A375 (cell line): ENCODE measurements around the gene FNDC4. TPM values are rescaled to one million over a fixed set of nuclear protein-coding genes. Genes with fewer than 3 reads are reported as not detected.

Source experiments
- small RNA-seq: library from RNA; depleted of rRNA; stranded (forward); fragments of <200 nt; gene quantifications from one replicate; pipeline ENCODE3, GENCODE V24; 2014
- total RNA-seq: library from RNA; depleted of rRNA; stranded (reverse); fragments of >200 nt; shearing (Covaris generic); gene quantifications from 2 replicates; pipeline ENCODE4 v1.2.3, GENCODE V29; 2014; rRNA removed

Gene FNDC4, protein sequence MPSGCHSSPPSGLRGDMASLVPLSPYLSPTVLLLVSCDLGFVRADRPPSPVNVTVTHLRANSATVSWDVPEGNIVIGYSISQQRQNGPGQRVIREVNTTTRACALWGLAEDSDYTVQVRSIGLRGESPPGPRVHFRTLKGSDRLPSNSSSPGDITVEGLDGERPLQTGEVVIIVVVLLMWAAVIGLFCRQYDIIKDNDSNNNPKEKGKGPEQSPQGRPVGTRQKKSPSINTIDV
- 3.2 and 3.8 TPM in 2 replicates for total RNA-seq

DNA sequence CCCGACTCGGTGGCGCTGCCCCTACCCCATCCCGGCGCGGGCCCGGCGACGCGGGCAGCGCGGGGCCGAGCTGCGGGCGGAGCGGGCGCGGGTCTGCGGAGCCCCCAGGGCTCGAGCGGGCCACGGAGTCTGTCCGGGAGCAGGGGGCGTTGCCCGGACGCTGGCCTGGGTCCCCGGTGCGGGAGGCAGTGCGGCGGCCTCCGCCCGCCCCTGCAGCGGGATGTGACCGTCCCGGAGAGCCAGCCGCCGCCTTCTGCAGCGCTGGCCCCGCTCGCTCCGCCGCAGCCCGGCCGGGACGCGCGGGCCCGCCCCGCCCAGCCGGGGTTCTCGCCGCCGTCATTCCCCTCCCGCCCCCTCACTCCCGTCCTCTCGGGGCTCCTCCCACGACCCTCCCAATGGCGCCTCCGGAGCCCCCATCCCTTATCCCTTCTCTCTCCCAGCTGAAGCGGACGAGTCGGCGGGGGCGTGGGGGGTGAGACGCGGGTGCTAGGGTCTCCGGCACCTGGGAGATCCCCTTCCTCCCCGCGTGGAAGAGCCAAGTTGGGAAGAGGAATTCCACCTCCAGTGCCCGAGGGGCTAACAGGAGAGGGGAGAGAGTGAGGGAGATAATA is at the start of gene FNDC4:
Gene FNDC4 (minus strand): TSS at position 257 of the 611 bp plus-strand sequence. CDS start 521 bp downstream, outside the sequence.

DNA sequence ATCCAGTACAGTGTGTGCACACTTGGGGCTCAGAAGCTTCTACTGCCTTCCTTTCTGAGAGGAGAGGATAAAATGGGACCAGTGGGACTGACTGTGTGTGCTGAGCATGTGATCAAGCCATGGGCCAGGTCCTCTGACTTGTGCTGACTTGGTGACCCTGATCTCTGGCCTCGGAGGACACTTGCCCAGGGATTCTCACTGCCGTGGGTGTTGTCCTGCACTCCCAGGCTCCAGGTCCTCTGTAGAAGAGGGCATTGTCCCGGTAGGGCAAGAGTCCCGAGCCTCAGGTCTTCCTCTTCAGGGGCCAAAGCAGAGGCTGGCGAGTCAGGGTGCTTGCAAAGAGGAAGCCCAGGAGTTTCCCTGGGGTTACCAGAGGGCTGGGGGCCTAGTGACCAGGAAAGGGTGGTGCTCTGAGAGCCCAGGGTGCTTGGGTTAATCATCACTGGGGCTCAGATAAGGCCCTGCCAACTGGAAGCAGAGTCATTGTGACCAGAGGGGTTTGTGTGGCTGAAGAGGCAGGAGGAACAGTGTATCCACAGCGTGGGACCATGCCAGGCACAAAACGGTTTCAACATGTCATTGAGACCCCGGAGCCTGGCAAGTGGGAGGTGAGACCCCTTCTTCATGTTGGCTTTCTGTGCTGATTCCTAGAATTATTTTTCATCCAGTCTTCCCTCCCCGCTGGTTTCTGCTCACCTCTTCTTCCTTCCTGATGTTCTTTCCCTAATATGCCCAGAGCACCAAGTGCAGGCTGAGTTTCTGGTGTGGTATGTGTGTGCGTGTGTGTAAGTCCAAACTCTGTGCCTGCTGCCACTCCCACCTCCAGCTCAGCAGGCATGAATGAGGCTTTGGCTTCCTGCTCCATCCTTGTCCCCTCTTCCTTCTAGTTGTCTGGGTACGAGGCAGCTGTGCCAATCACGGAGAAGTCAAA is 1.6 kb upstream of the FNDC4 start, which contains the start of gene GCKR:
Gene GCKR (plus strand): TSS at position 483 of the 931 bp plus-strand sequence. CDS start 66 bp downstream, at position 549.

DNA sequence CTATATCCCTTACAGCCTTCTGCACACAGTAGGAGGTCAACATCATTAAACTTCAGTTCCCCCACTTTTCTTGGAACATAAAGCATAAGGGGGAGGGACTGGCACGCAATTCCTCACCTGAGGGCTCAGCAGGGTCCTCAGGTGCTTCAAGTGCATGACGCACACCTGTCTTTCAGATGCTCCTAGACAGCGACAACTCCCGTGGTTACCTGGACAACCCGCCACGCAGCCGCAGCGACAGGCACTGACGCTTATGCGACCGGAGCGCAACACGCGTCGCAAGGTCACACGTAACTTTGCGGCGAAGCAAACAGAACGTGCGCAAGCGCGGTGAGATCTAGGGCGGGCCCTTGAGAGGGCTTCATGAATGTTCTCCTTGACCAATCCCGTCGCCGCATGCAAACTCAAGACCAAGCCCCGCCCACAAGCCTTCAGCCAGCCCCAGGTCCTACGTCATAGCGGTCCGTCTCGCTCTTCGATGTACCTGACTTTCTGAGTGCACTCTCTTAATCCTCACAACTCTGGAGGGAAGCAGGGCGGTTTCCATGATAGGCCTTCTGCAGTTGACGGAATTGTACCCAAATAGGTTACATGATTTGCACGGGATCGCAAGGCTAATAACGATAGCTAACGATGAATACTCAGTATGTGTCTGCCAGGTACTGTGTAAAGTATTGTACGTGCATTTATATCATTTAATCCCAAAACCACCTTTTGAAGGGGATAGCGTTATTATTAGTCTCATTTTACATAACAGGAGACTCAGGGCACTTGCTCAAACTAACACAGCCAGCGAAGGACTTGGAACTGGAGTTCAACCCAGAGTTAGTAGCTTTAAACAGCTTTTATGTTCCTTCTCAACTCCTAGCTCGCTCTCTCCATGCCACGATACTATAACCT is 5.3 kb downstream of the FNDC4 start, which contains the start of gene IFT172:
Gene IFT172 (minus strand): TSS at position 246 of the 900 bp plus-strand sequence. CDS start 90 bp downstream, at position 156.

DNA sequence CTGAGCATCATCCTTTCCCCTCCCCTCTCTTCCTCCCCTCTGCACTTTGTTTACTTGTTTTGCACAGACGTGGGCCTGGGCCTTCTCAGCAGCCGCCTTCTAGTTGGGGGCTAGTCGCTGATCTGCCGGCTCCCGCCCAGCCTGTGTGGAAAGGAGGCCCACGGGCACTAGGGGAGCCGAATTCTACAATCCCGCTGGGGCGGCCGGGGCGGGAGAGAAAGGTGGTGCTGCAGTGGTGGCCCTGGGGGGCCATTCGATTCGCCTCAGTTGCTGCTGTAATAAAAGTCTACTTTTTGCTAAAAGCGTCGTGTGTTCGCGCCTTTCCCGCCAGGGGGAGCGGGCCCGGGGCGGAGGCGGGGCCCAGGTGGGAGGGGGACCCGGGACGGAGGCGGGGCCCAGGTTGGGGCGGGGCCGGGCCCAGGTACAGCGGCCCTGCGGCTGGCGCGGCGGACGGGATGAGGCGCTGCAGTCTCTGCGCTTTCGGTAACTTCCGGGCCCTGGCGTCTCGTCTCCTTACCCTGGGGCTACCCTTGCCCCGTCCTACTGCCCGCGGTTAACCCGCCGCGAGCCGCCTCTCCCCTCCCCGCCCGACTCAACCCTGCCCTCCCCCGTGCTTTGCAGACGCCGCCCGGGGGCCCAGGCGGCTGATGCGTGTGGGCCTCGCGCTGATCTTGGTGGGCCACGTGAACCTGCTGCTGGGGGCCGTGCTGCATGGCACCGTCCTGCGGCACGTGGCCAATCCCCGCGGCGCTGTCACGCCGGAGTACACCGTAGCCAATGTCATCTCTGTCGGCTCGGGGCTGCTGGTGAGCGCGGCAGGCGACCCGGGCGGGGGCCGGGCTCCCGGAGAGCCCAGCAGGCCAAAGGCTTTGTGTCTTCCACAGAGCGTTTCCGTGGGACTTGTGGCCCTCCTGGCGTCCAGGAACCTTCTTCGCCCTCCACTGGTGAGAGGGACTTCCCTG is 52.8 kb downstream of the FNDC4 start, which contains the start of gene KRTCAP3:
Gene KRTCAP3 (plus strand): TSS at position 424 of the 962 bp plus-strand sequence. CDS start 32 bp downstream, at position 456.

Small RNA genes within 50 kb of the gene (small RNA-seq; reads per million reads assigned to genes)
- gene RNU6-986P, result not detected

Other genes with a start within 250 kb of the FNDC4 start
- 0.66 and 1.2 TPM in 2 replicates for gene SLC30A3, start 232.2 kb downstream of the FNDC4 start, total RNA-seq
- not detected in 2 replicates for gene DNAJC5G, start 219.8 kb downstream of the FNDC4 start, total RNA-seq
- 0.05 TPM in 1 of 2 replicates, not detected in the other for gene TRIM54, start 212.8 kb downstream of the FNDC4 start, total RNA-seq
- 6.6 and 9.2 TPM in 2 replicates for gene UCN, start 186.8 kb downstream of the FNDC4 start, total RNA-seq
- 89.7 and 100 TPM in 2 replicates for gene MPV17, start 172.1 kb downstream of the FNDC4 start, total RNA-seq
- gene GTF3C2, start 138.4 kb downstream of the FNDC4 start, total RNA-seq, result 55.7 and 61.9 TPM in 2 replicates
- 33.2 and 38.4 TPM in 2 replicates for gene EIF2B4, start 124.9 kb downstream of the FNDC4 start, total RNA-seq
- 119 and 144 TPM in 2 replicates for gene SNX17, start 124.6 kb downstream of the FNDC4 start, total RNA-seq
- gene ZNF513, start 114.5 kb downstream of the FNDC4 start, total RNA-seq, result 22.8 and 24.3 TPM in 2 replicates
- 165 and 169 TPM in 2 replicates for gene PPM1G, start 85.6 kb downstream of the FNDC4 start, total RNA-seq
- 67.3 and 72.5 TPM in 2 replicates for gene NRBP1, start 66.6 kb downstream of the FNDC4 start, total RNA-seq
- 0.60 TPM in 1 of 2 replicates, not detected in the other for gene KRTCAP3, start 52.8 kb downstream of the FNDC4 start, total RNA-seq
- gene IFT172, start 5.5 kb downstream of the FNDC4 start, total RNA-seq, result 26.5 and 29.8 TPM in 2 replicates
- gene GCKR, start 1.6 kb upstream of the FNDC4 start, total RNA-seq, result not detected in 2 replicates
- gene ZNF512, start 87.8 kb upstream of the FNDC4 start, total RNA-seq, result 11.7 and 16.8 TPM in 2 replicates
- 1.8 and 3.5 TPM in 2 replicates for gene CCDC121, start 133.8 kb upstream of the FNDC4 start, total RNA-seq
- gene GPN1, start 133.8 kb upstream of the FNDC4 start, total RNA-seq, result 28.0 and 28.1 TPM in 2 replicates
- 20.2 and 21.6 TPM in 2 replicates for gene SUPT7L, start 168.4 kb upstream of the FNDC4 start, total RNA-seq
- gene SLC4A1AP, start 168.7 kb upstream of the FNDC4 start, total RNA-seq, result 33.5 and 36.7 TPM in 2 replicates